SH-SY5Y (cell line): Measurements from ENCODE around the gene RBM38.

Experiments
- GATA2 ChIP-seq: IDR thresholded peaks from 2 replicates; pipeline ENCODE4 v1.6.1; 2011; ENCODE audit warnings: mild to moderate bottlenecking, low read depth, low read length
- GATA3 ChIP-seq: IDR thresholded peaks from 2 replicates; pipeline ENCODE4 v1.6.1; 2011; ENCODE audit warnings: low read depth, mild to moderate bottlenecking, low read length, moderate library complexity

GRCh38 chr20:57391439-57392301 lies 474 bp downstream of the RBM38 start:
- TF ChIP-seq GATA3 (no peak), GATA2 (no peak)
